Measurements from ENCODE around the gene FIZ1.
"Not testable (repeated sequence)": the region's sequence is repeated elsewhere in the genome, so short reads cannot be mapped to it uniquely, and the experiment has no call there.

FIZ1 gene

GRCh38 chr19:55596304-55596703, 3.0 kb downstream of the FIZ1 start:
- DNase-seq (ENCODE audit: low read depth, low spot score) = no peak

DNA sequence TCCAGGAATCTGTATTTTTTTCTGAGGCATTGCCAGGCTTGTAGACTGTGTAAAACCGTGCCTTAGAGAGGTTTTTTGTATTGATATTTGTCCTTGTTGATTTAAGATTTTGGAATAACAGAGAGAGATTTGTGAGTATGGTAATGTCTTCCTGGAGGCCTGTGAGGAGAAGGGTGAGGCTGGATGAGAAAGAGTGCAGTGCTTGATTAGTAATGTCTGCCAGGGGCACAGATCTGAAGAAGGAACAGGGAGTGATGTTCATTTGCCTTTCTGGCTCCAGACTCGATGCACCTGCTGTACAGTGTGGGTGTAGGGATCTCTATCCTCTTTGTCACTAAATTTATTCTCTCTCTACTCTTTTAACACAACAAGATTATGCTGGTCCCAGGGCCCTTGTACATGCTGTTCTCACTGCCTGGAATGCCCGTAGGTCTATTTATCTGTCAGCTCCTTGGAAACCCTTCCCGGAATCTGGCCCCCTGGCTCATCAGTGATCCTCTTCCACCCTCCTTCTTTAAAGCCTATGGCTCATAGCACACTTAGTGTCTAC, 4.2 kb downstream of the FIZ1 start:
- DNase-seq (ENCODE audit: low read depth, low spot score) = no peak

- peak; percentile 32 for DNase-seq (ENCODE audit: low read depth, low spot score)
Observed at GRCh38 chr19:55593096-55593772, 6.1 kb downstream of the FIZ1 start.

DNA sequence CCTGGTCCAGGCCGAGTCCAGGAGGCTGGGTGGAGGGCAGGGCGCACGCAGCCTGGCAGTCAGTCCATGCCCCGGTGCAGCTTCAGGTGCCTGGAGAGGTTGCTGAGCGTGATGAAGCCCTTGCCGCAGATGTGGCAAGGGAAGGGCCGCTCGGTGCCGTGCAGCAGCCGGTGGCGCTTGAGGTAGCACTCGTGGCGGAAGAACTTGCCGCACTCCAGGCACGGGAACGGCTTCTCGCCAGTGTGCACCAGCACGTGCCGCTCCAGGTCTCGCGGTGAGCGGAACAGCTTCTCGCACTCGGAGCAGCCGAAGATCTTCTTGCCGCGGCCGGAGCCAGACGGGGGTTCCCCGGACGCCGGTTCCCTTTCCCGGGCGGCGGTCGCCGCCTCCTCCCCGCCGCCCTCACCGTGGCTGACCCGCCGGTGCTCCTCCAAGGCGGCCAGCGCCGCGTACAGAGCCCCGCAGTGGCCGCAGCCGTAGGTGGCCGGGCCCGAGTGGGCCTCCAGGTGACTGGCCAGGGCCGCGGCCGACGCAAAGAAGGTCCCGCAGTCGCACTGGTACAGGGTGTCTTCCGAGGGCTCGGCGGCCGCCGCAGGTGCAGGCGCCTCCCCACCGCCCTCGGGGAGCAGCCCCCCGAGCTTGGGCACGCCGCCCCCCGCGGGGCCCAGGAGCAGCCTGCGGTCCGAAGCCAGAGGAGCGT, 6.8 kb downstream of the FIZ1 start:
- peak; percentile 23 for DNase-seq (ENCODE audit: low read depth, low spot score)

DNA sequence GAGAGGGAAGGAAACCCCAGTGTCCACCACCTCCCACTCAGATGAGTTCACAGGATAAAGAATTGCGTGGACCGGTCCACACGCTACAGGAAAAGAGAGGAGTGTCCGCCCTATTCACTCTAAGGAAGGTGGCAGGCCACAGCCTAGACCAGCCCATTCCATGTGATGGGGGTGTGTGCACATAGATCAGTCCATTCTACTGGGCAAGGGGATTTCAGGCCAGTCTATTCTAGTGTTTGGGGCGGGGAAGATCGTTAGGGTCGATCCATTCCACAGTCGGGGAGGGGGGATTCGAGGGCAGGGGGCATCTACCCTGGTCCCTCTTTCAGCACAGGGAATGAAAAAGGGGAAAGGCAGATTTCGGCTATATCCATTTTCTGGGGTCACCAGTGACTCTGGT, 7.8 kb downstream of the FIZ1 start:
- DNase-seq (ENCODE audit: low read depth, low spot score) = peak; percentile 68

- DNase-seq (ENCODE audit: low read depth, low spot score) = peak; percentile 39
Observed at GRCh38 chr19:55590617-55591016, 8.7 kb downstream of the FIZ1 start.

DNA sequence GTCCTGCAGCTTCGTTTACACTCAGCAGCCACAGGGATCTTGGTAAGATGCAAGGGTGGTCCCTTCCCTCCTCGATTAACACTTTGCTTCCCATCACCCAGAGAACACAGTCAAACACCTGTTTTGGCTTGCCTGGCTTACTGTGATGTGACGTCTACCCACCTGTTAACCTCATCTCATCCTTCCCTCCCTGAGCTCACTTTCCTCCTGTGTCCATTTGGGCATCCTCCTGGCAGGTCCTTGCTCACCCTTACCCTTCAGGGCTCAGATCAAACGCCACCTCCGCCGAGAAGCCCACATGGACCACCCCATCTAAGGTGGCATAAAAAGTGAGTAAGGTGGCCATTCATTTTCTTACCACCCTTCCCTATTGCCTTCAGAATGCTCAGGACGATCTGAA, 9.2 kb downstream of the FIZ1 start:
- DNase-seq (ENCODE audit: low read depth, low spot score) = no peak

DNA sequence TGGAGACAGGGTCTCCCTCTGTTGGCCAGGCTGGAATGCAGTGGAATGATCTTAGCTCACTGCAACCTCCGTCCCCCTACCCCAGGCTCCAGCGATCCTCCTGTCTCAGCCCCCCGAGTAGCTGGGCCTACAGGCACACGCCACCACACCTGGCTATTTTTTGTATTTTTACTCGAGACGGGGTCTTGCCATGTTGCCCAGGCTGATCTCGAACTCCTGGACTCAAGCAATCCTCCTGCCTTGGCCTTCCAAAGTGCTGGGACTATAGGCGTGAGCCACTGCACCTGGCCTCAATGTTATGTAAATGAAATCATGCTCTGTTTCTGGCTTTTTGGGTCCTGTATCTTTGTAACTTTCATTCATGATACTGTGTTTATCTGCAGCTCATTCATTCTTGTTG, 10.6 kb downstream of the FIZ1 start:
- DNase-seq (ENCODE audit: low read depth, low spot score) = no peak

DNA sequence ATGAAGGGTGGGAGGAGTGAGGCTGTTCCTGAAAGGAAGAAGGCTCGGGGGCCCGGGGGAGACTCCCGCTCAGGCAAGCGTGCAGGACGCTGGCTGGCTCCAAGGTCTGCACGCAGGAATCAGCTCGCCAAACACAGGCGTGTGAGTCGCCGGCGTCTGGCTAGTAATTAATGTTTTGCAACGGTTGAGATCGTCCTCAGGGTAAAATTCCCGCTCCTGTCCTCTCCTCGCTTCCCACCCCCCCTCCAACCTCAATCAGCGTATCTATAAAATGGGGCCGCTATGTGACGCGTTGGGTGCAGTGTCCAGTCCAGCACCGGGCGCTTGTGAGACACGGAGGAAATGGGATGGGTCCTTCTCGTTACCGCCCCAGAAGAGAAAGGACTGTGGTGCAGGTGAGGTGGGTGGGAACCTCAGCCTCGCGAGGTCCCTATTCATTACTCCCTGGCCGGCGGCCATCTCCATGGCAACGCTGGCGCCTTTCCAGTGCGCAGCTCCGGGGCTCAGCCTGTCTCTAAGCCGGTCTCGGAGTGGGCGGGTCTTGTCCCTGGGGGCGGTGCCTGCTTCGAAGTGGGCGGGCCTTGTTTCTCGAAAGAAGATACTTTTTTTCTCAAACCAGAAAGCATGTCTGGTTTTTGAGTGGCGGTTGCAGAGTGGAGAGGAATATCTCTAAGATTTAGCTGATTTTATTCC, 12.2 kb downstream of the FIZ1 start:
- peak; percentile 98 for DNase-seq (ENCODE audit: low read depth, low spot score)

- peak; percentile 43 for DNase-seq (ENCODE audit: low read depth, low spot score)
Observed at GRCh38 chr19:55585658-55586339, 13.5 kb downstream of the FIZ1 start.

DNA sequence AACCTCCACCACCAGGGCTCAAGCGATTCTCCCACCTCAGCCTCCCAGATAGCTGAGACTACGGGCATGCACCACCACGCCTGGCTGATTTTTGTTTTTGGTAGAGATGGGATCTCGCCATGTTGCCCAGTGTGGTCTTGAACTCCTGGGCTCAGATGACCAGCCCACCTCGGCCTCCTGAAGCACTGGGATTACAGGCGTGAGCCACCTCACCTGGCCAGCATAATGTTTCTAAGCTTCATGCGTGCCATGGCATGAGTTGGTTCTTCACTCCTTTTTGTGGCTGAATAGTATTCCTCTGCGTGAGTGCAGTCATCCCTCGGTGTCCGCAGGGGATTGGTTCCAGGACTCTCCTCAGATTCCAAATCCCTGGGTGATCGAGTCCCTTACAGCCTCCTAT, 14.4 kb downstream of the FIZ1 start:
- no peak for DNase-seq (ENCODE audit: low read depth, low spot score)

DNA sequence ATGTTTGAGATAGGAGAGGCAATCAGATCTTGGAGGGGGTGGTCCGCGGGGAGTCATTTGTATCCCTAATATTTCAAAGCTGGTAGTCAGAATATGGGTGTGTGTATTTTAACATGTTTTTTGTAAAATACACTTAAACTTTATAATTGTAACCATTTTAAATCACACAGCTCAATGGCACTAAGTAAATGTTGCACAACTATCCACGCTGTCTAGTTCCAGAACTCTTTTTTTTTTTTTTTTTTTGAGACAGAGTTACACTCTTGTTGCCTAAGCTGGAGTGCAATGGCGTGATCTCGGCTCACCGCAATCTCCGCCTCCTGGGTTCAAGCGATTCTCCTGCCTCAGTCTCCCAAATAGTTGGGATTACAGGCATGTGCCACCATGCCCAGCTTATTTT, 15.4 kb downstream of the FIZ1 start:
- DNase-seq (ENCODE audit: low read depth, low spot score) = not testable (repeated sequence)

DNA sequence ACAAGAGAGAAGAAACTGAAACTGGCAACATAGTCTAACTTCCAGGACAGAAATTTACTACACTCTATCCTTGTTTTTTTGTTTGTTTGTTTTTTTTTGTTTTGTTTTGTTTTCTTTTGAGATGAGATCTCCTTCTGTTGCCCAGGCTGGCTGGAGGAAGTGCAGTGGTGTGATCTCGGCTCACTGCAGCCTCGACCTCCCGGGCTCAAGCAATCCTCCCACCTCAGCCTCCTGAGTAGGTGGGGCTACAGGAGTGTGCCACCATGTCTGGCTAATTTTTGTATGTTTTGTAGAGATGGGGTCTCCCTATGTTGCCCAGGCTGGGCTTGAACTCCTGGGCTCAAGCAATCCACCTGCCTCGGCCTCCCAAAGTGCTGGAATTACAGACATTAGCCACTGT, 17.0 kb downstream of the FIZ1 start:
- DNase-seq (ENCODE audit: low read depth, low spot score) = not testable (repeated sequence)

DNA sequence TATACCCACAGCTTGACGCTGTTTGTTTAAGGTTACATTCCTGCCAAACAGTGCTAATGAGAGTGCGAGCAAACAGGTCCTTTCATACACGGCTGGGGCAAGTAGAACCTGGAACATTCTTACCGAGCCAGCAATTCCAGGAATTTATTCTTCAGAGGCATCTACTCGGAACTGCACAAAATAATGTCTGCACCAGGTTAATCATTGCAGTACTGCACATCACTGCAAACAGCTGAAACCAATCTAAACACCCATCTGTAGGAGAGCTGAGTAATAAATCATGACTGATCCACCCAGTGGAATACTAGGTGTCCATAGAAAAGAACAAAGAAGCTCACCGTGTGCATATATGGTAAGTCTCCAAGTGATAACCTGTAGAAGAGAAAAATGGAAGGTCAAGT, 17.5 kb downstream of the FIZ1 start:
- DNase-seq (ENCODE audit: low read depth, low spot score) = no peak

DNA sequence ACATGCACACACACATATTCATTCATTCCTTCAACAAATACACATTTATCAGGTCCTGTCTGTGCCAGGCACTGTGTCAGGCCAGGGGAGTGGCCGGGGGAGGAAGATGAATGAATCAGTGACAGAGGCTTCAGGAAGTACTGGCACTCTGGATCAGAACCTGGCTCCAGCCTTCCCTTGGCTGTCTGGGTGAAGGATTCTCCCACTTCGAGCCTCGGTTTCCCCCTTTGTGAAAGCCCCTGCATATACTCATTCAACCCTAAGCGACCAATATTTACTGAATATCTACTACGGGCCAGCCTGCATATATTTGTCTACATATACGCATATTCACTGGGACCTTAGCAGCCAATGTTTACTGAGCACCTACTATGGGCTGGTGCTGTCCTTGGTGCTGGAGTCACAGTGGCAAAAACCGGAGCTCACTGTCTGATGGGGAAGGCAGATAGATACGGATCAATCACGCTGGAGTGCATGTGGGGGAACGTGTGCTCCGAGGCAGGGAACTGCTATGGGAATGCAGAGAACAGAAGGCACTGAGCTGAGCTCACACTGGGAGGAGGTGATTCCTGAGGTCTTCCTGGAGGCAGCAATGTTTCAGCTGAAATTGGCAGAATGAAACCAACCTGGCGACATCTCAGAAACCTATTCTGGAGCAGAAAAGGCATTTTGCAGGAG, 18.0 kb downstream of the FIZ1 start:
- peak; percentile 76 for DNase-seq (ENCODE audit: low read depth, low spot score)

DNA sequence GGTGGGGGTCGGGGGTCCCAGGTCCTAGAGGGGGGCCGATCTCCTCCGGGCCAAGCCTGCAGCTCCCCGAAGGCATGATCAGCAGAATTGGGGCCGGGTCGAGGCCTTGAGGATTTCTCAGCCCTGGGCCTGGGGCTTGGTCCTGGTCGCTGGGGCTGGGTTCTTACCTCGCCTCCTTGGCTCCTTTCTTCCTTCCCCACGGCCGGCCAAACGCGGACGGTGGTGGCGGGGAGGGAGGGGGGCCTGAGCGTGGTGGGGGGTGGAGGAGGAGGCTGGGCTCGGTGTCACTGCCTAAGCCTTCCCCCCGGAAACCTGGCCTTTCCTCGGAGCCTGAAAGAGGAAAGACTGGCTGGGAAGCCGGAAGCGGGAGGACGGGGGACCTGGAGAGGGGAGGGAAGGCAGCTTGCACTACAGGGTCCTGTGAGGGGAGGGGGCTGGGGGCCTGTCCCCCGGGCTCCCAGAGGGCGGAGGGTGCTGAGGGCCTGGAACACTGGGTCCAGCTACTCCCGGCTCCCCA, 18.6 kb downstream of the FIZ1 start, which contains the start of gene ZNF579:
Gene ZNF579, minus strand, starts transcription at position 221 of the 517 bp plus-strand sequence. CDS start 1,209 bp downstream, outside the sequence.
- DNase-seq (ENCODE audit: low read depth, low spot score) = peak; percentile 85

DNA sequence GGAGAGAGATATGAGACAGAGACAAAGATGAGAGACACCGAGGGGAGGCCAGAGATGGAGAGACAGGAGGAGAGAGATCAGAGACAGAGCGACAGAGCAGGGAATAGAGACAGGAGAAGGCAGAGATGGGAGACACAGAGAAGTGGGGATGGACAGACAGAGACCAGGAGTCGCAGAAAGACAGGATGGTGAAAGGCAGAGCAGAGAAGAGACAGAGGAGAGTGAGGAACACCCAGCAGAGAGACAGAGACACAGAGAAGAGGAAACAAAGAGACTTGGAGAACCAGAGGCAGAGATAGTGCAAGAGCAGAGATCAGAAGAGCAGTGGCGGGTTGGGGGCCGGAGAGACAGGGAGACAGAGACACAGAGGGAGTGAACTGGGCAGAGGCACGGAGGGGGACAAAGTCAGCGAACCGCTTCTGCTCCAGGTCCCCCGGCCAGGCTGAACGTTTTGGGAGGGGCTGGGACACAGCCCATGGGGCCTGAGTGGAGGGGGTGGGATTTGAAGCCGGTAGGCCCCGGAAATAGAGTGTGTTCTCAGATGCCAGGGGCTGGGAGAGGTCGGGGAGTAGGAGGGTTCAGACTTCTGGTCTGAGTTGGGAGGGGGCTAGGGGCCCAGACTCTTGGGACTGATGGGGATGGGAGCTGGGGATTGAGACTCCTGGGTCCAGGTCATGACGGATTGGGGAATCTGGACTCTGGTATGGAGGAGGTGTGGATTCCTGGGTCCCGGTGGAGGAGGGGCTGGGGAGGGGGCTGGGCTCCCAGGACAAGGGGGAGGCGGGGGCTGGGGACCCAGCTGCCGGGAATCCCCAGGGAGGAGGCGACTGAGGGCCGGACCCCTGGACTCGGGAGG, 19.3 kb downstream of the FIZ1 start:
- peak; percentile 21 for DNase-seq (ENCODE audit: low read depth, low spot score)

DNA sequence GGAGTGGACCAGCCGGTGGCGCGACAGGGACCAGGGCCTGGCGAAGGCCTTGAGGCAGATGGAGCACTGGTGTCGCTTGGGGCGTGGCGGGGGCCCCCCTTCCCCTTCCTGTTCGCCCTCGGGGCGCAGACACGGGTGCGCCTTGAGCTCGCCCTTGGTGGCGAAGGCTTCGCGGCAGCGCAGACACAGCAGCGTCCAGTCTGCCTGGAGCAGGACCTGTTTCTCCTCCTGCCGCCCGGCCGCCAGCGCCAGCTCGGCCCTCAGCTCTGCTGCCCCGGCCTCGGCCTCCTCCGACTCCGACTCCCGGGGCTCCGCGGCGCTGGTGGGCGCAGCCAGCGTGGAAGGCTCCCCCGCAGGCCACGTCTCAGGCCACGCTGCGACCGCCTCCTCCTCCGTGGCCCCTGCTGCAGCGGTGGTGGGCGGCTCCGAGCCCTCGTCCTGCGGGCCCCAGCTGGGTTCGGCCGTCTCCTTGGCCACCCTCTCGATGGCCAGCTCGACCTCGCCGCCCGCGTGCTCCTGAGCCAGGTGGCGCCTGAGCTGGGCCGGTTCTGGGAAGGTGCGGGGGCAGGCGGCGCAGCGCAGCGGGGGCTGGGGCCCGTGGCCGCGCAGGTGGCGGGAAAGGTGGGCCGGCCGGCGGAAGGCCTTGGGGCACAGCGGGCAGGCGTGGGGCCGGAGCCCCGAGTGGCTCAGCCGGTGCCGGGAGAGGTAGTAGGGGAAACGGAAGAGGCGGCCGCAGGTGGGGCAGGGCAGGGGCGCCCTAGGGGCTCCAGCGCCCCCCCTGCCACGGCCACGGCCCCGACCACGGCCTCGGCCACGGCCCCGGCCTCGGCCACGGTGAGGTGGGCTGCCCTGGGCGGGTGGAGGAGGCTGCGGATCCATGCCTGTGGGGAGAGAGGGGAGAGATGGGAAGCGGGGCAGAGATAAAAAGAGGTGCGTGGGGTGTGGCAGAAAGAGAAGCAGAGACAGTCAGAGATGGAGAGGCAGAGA, 20.3 kb downstream of the FIZ1 start:
- DNase-seq (ENCODE audit: low read depth, low spot score) = no peak

All from ELF-1 (cell line).